Measurements from ENCODE around the gene RRAD. TPM values are rescaled to one million over a fixed set of nuclear protein-coding genes. Genes with fewer than 3 reads are reported as not detected.

The RRAD gene
- total and polyA plus RNA-seq, 2 of the 4 experiments (the other 2 are of a cell fraction), result 1.3 to 2.1 TPM

GRCh38 chr16:66882702-66883101 lies 42.6 kb downstream of the RRAD start:
- no peaks in the 10 kb centered on the region for H3K27me3 ChIP-seq (ENCODE audit: control insufficient read depth, insufficient read depth, low read length)
- H3K27ac ChIP-seq (ENCODE audit: insufficient read depth, low read length), result no peak overlapping the region
- ChIA-PET CTCF (interaction anchor here (1.0 to 1.5 kb wide), 2 partner anchors 10 to 52 kb away, joined by 3 to 4 read pairs; partner anchors contain the start of gene NAE1), POLR2A (ENCODE audit: unreplicated experiment) (interaction anchor here (0.6 to 0.8 kb wide), 2 partner anchors 10 to 18 kb away, joined by 3 to 4 read pairs; no protein-coding TSS in a partner anchor)
- H4K20me1 ChIP-seq (ENCODE audit: insufficient read depth, low read length), result peaks cover 10% of the 10 kb centered on the region; the same call in 1 of the 2 replicates
- H3K4me1 ChIP-seq (ENCODE audit: control insufficient read depth, insufficient read depth, low read length), result peaks cover 19% of the 10 kb centered on the region
- no peak overlapping the region for H3K14ac ChIP-seq (replicated peaks; ENCODE audit: low read depth, low read length)
- no peaks in the 10 kb centered on the region for H3K9me3 ChIP-seq (ENCODE audit: control insufficient read depth, insufficient read depth, low read length)
- DNase-seq (no peak), ATAC-seq (ENCODE audit: low read depth) (no peak)
- no peak overlapping the region for H3K4me3 ChIP-seq (ENCODE audit: insufficient read depth, low read depth, low read length)
- H3K4ac ChIP-seq (ENCODE audit: low read depth, low read length), result no peak overlapping the region
- in situ Hi-C loops (cut with MboI; ENCODE audit: low sequenced_read_pairs), result no loop called here
- no peak overlapping the region for H4K5ac ChIP-seq (ENCODE audit: low read depth, low read length)
- dilution Hi-C loops (cut with HindIII; ENCODE audit: low sequenced_read_pairs, unreplicated experiment), result no loop called here
- H2BK5ac ChIP-seq (ENCODE audit: low read depth, low read length, poor library complexity, severe bottlenecking), result no peak overlapping the region
- no CpG with 5 or more reads among the region's 3 CpGs for WGBS, 2 experiments (ENCODE audit: extremely low coverage in 2 of 2, insufficient read length in 1 of 2)
- peaks cover 14% of the 10 kb centered on the region for H3K36me3 ChIP-seq (ENCODE audit: control insufficient read depth, insufficient read depth, low read length)
- peaks cover 17% of the 10 kb centered on the region for H3K9me1 ChIP-seq (ENCODE audit: insufficient read depth, low read length)
- no peak overlapping the region for H3K23ac ChIP-seq (ENCODE audit: low read depth, low read length)
- H4K91ac ChIP-seq (ENCODE audit: insufficient read depth, low read depth, low read length), result no peak overlapping the region
- no peak overlapping the region for H2AK9ac ChIP-seq (replicated peaks; ENCODE audit: low read depth, low read length, poor library complexity)
- no TSS peak for BruUV-seq (replicated peaks)
- H2BK120ac ChIP-seq (ENCODE audit: low read depth, low read length), result no peak overlapping the region
- peaks cover 15 to 50% of the 10 kb centered on the region in 2 experiments for H3K79me1 ChIP-seq (ENCODE audit: low read depth in 1 of 2, low read length in 2 of 2)
- H3K4me2 ChIP-seq (ENCODE audit: low read depth, low read length), result no peak overlapping the region
- no peak overlapping the region for H2BK15ac ChIP-seq (ENCODE audit: low read depth, low read length)
- H3K9ac ChIP-seq (ENCODE audit: low read depth, low read length), result no peak overlapping the region
- TF ChIP-seq RFX5 (IDR thresholded peaks at IDR 0.05; ENCODE audit: low read depth, low read length), result no peak
- TF ChIP-seq MAFK (IDR thresholded peaks at IDR 0.05; ENCODE audit: low read depth, low read length), result no peak
- no peak for TF ChIP-seq FOS (IDR thresholded peaks at IDR 0.05; ENCODE audit: low read depth, low read length)
- no peak for TF ChIP-seq ELK1 (IDR thresholded peaks at IDR 0.05; ENCODE audit: borderline replicate concordance, low read depth, low read length)
- TF ChIP-seq RAD21 (IDR thresholded peaks at IDR 0.05; ENCODE audit: low read length), result no peak
- no peak for TF ChIP-seq POLR2A (IDR thresholded peaks at IDR 0.05; ENCODE audit: low read depth, low read length)
- no peak for TF ChIP-seq CTCF (conservative IDR thresholded peaks at IDR 0.05; ENCODE audit: low read depth, low read length)
- TF ChIP-seq CEBPB (IDR thresholded peaks at IDR 0.05; ENCODE audit: low read depth, low read length), result no peak
- TF ChIP-seq RCOR1 (IDR thresholded peaks at IDR 0.05; ENCODE audit: insufficient replicate concordance, low read length), result no peak
- no peak for TF ChIP-seq USF2 (IDR thresholded peaks at IDR 0.05; ENCODE audit: low read depth, low read length)
- TF ChIP-seq SMC3 (IDR thresholded peaks at IDR 0.05; ENCODE audit: low read depth, low read length), result no peak
- no peak for TF ChIP-seq NFE2L2 (IDR thresholded peaks at IDR 0.05; ENCODE audit: low read depth, low read length)
- no peak for TF ChIP-seq MAZ (IDR thresholded peaks at IDR 0.05; ENCODE audit: borderline replicate concordance, low read depth, low read length)
- TF ChIP-seq MXI1 (IDR thresholded peaks at IDR 0.05; ENCODE audit: borderline replicate concordance, low read depth, low read length), result no peak
- TF ChIP-seq BHLHE40 (IDR thresholded peaks at IDR 0.05; ENCODE audit: low read depth, low read length), result no peak
- H4K8ac ChIP-seq (ENCODE audit: low read depth in 2 of 2, low read length in 2 of 2), result no peak overlapping the region
- no peak overlapping the region for H3K56ac ChIP-seq (ENCODE audit: extremely low read depth, insufficient read depth, low read length)
- no peak overlapping the region for H3K18ac ChIP-seq (ENCODE audit: low read depth, low read length)
- no peak overlapping the region for H2AFZ ChIP-seq (replicated peaks; ENCODE audit: low read length, poor library complexity)
- intact Hi-C loops (cut with micrococcal nuclease), result no loop called here
- H2BK20ac ChIP-seq (ENCODE audit: low read depth, low read length), result no peak overlapping the region
- no peak overlapping the region for H2AK5ac ChIP-seq (ENCODE audit: low read depth, low read length)

Measured in IMR-90 (cell line).